Ishikawa (cell line): ENCODE measurements around the gene COL24A1.

Source experiments
- CEBPB ChIP-seq: IDR thresholded peaks from 2 replicates; pipeline ENCODE4 v1.6.1; 2012
- CREB1 ChIP-seq: IDR thresholded peaks from 2 replicates; pipeline ENCODE4 v1.6.1; 2012; ENCODE audit warnings: low read depth
- EGR1 ChIP-seq: IDR thresholded peaks from 2 replicates; pipeline ENCODE4 v1.6.1; 2012
- EP300 ChIP-seq: IDR thresholded peaks from 2 replicates; pipeline ENCODE4 v1.6.1; 2012; ENCODE audit warnings: borderline replicate concordance
- MAX ChIP-seq: IDR thresholded peaks from 2 replicates; pipeline ENCODE4 v1.6.1; 2012
- RAD21 ChIP-seq: IDR thresholded peaks from 2 replicates; pipeline ENCODE4 v1.6.1; 2012; ENCODE audit warnings: low read depth
- REST ChIP-seq: IDR thresholded peaks from 2 replicates; pipeline ENCODE4 v1.6.1; 2012; ENCODE audit warnings: low read depth, mild to moderate bottlenecking
- TAF1 ChIP-seq: IDR thresholded peaks from 2 replicates; pipeline ENCODE4 v1.6.1; 2012; ENCODE audit warnings: low read depth, mild to moderate bottlenecking
- TCF12 ChIP-seq: IDR thresholded peaks from 2 replicates; pipeline ENCODE4 v1.6.1; 2012; ENCODE audit warnings: low read depth
- TEAD4 ChIP-seq: IDR thresholded peaks from 2 replicates; pipeline ENCODE4 v1.6.1; 2012
- USF1 ChIP-seq: IDR thresholded peaks from 2 replicates; pipeline ENCODE4 v1.6.1; 2012
- YY1 ChIP-seq: IDR thresholded peaks from 2 replicates; pipeline ENCODE4 v1.6.1; 2012; ENCODE audit warnings: low read depth
- ZBTB7A ChIP-seq: IDR thresholded peaks from 2 replicates; pipeline ENCODE4 v1.6.1; 2012; ENCODE audit warnings: low read depth

- TF ChIP-seq USF1 (no peak), EGR1 (no peak), YY1 (no peak), REST (no peak), TAF1 (no peak), MAX (no peak), CREB1 (no peak), RAD21 (no peak), TEAD4 (no peak), ZBTB7A (no peak), EP300 (no peak), TCF12 (no peak), CEBPB (no peak)
Measured at GRCh38 chr1:85864727-85865126, 291.8 kb downstream of the COL24A1 start.
